ENCODE results near the gene RPL15. TPM values are rescaled to one million over a fixed set of nuclear protein-coding genes. Genes with fewer than 3 reads are reported as not detected.

The RPL15 gene
- total and polyA plus RNA-seq, 2 of the 13 experiments (the other 11 are each of a cell fraction or from before 2014, with no cell fraction given): 1,297 to 3,693 TPM

GRCh38 chr3:23945913-23946687 lies 29.2 kb downstream of the RPL15 start (continued):
- TF ChIP-seq PRDM4 (CRISPR knock-in tag; IDR thresholded peaks at IDR 0.05; ENCODE audit: borderline replicate concordance) (no peak), NKX3-1 (CRISPR knock-in tag; IDR thresholded peaks at IDR 0.05) (no peak), KDM5B (CRISPR knock-in tag; IDR thresholded peaks at IDR 0.05; ENCODE audit: borderline replicate concordance) (peak; percentile 92; the same call in 1 of the 2 replicates), AKAP8 (CRISPR knock-in tag; IDR thresholded peaks at IDR 0.05) (peak; percentile 90; the same call in 1 of the 2 replicates), ZNF44 (CRISPR knock-in tag; IDR thresholded peaks at IDR 0.05) (0 out of 2 replicates have a peak, but pooled peaks have one; percentile 87), ZNF496 (CRISPR knock-in tag; IDR thresholded peaks at IDR 0.05; ENCODE audit: insufficient replicate concordance) (no peak), ETV5 (CRISPR knock-in tag; IDR thresholded peaks at IDR 0.05; ENCODE audit: borderline replicate concordance) (no peak), ZNF639 (CRISPR knock-in tag; conservative IDR thresholded peaks at IDR 0.05) (peak; percentile 70), ZNF709 (CRISPR knock-in tag; IDR thresholded peaks at IDR 0.05) (peak; percentile 69; the same call in 1 of the 2 replicates), THAP7 (CRISPR knock-in tag; IDR thresholded peaks at IDR 0.05) (peak; percentile 48), SSRP1 (CRISPR knock-in tag; IDR thresholded peaks at IDR 0.05) (no peak), ZBTB38 (CRISPR knock-in tag; IDR thresholded peaks at IDR 0.05) (peak; percentile 73; the same call in 1 of the 2 replicates), ZNF557 (CRISPR knock-in tag; IDR thresholded peaks at IDR 0.05) (0 out of 2 replicates have a peak, but pooled peaks have one; percentile 6), HNF1B (CRISPR knock-in tag; IDR thresholded peaks at IDR 0.05) (peak; percentile 74), NFKB2 (CRISPR knock-in tag; IDR thresholded peaks at IDR 0.05; ENCODE audit: borderline replicate concordance) (peak; percentile 63; the same call in 1 of the 2 replicates), ZZZ3 (CRISPR knock-in tag; IDR thresholded peaks at IDR 0.05; ENCODE audit: borderline replicate concordance) (no peak), CREM (IDR thresholded peaks at IDR 0.05) (no peak), CREM (CRISPR knock-in tag; IDR thresholded peaks at IDR 0.05) (no peak), ZNF781 (CRISPR knock-in tag; IDR thresholded peaks at IDR 0.05; ENCODE audit: borderline replicate concordance, not compliant biosample characterization) (peak; percentile 70), ZHX1 (CRISPR knock-in tag; IDR thresholded peaks at IDR 0.05; ENCODE audit: low read depth) (peak; percentile 50; the same call in 1 of the 2 replicates)
